ENCODE data around the gene USP3. TPM values are rescaled to one million over a fixed set of nuclear protein-coding genes. Genes with fewer than 3 reads are reported as not detected.

USP3 gene
- total and polyA plus RNA-seq, 9 of the 15 experiments (the other 6 are each of a cell fraction or from before 2014, with no cell fraction given), result 17.3 to 54.3 (median 34.8) TPM

- TF ChIP-seq ARID3A (IDR thresholded peaks at IDR 0.05; ENCODE audit: borderline replicate concordance, low read depth, low read length), result no peak
- no peak for TF ChIP-seq TCF3 (CRISPR knock-in tag; IDR thresholded peaks at IDR 0.05)
- 0 out of 2 replicates have a peak, but pooled peaks have one; percentile 5 for TF ChIP-seq ZNF592 (IDR thresholded peaks at IDR 0.05)
- no peak for TF ChIP-seq ZNF518B (CRISPR knock-in tag; IDR thresholded peaks at IDR 0.05)
- TF ChIP-seq FOXP4 (CRISPR knock-in tag; IDR thresholded peaks at IDR 0.05; ENCODE audit: borderline replicate concordance), result no peak
- no peak for TF ChIP-seq KDM2B (CRISPR knock-in tag; IDR thresholded peaks at IDR 0.05)
- peak; percentile 53 for TF ChIP-seq CXXC5 (CRISPR knock-in tag; IDR thresholded peaks at IDR 0.05)
- TF ChIP-seq TRIM28 (IDR thresholded peaks at IDR 0.05), result no peak
- no peak for TF ChIP-seq MCM3 (IDR thresholded peaks at IDR 0.05)
- peak; percentile 67 for TF ChIP-seq RB1 (IDR thresholded peaks at IDR 0.05; ENCODE audit: low read depth)
- no peak for TF ChIP-seq ZNF165 (CRISPR knock-in tag; IDR thresholded peaks at IDR 0.05; ENCODE audit: borderline replicate concordance)
- TF ChIP-seq VEZF1 (CRISPR knock-in tag; IDR thresholded peaks at IDR 0.05), result peak; percentile 31; the same call in 1 of the 2 replicates
- no peak for TF ChIP-seq ZNF717 (CRISPR knock-in tag; IDR thresholded peaks at IDR 0.05)
- no peak for TF ChIP-seq KDM4B (IDR thresholded peaks at IDR 0.05; ENCODE audit: borderline replicate concordance in 2 of 2, low read depth in 1 of 2)
Measured at GRCh38 chr15:63487076-63487757, 17.2 kb upstream of the USP3 start (continued).

Data from K562 (cell line).